ENCODE results near the gene IFNGR2.

The IFNGR2 gene

GRCh38 chr21:33418691-33419090 lies 15.5 kb downstream of the IFNGR2 start (continued):
- no peak for TF ChIP-seq INSM2 (tag by site-specific recombination; IDR thresholded peaks at IDR 0.05)
- TF ChIP-seq ZNF354C (tag by site-specific recombination; IDR thresholded peaks at IDR 0.05; ENCODE audit: borderline replicate concordance, low read depth) = no peak
- TF ChIP-seq, protein P1, sequence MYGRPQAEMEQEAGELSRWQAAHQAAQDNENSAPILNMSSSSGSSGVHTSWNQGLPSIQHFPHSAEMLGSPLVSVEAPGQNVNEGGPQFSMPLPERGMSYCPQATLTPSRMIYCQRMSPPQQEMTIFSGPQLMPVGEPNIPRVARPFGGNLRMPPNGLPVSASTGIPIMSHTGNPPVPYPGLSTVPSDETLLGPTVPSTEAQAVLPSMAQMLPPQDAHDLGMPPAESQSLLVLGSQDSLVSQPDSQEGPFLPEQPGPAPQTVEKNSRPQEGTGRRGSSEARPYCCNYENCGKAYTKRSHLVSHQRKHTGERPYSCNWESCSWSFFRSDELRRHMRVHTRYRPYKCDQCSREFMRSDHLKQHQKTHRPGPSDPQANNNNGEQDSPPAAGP (tag by site-specific recombination; IDR thresholded peaks at IDR 0.05) = no peak
- TF ChIP-seq ZSCAN30 (tag by site-specific recombination; IDR thresholded peaks at IDR 0.05) = no peak
- TF ChIP-seq ZNF843 (tag by site-specific recombination; IDR thresholded peaks at IDR 0.05) = no peak
- TF ChIP-seq HOXD13 (CRISPR knock-in tag; IDR thresholded peaks at IDR 0.05; ENCODE audit: borderline replicate concordance) = no peak
- TF ChIP-seq GLIS1 (tag by site-specific recombination; IDR thresholded peaks at IDR 0.05) = no peak
- no peak for TF ChIP-seq ZNF394 (tag by site-specific recombination; IDR thresholded peaks at IDR 0.05; ENCODE audit: borderline replicate concordance)

DNA sequence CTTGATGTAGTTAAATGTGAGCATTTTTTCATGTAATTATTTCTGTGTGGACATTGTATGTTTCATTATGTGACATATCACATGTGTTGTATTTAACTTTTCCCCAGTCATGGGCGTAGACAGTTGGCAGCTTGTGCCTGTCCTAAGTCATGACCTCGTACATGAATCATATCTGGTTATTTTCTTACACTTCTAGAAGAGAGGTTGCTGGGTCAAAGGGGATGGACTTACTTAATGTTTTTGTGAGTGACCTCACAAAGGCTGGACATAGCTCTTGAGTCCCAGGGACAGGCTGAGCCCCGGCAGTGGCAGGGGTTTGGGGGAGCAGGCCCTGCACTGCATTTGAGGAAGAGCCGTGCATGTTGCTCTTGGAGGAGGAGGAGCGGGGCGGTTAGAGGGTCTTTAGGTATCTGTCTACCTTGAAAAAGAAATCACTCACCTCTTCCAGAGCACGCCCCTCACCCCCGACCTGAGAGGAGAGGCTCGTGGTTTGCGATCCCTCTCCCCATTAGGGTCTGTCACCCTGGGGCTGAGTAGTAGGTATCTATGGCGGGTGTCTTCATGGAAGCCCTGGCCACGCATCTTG lies 16.4 kb downstream of the IFNGR2 start:
- no peak overlapping the region for H3K27ac ChIP-seq (ENCODE audit: extremely low read depth, low read depth, low read length)
- H3K9me3 ChIP-seq (ENCODE audit: control insufficient read depth, insufficient read depth, low read depth, low read length) = no peaks in the 10 kb centered on the region
- H3K4me1 ChIP-seq (ENCODE audit: control insufficient read depth, insufficient read depth, low read length) = no peaks in the 10 kb centered on the region
- no peak overlapping the region for H3K4me3 ChIP-seq (ENCODE audit: low read depth, low read length)
- H3K36me3 ChIP-seq (ENCODE audit: control insufficient read depth in 2 of 2, insufficient read depth in 1 of 2, low read length in 2 of 2) = peaks cover 37 to 60% of the 10 kb centered on the region in 2 experiments
- ChIA-PET POLR2A (no interaction called here), CTCF (no interaction called here)
- no peak for TF ChIP-seq ZNF239 (tag by site-specific recombination; IDR thresholded peaks at IDR 0.05)
- TF ChIP-seq MYNN (tag by site-specific recombination; IDR thresholded peaks at IDR 0.05; ENCODE audit: borderline replicate concordance) = no peak
- peak; percentile 18; the same call in 1 of the 2 replicates for TF ChIP-seq ZNF629 (tag by site-specific recombination; IDR thresholded peaks at IDR 0.05)
- TF ChIP-seq ZNF280D (tag by site-specific recombination; IDR thresholded peaks at IDR 0.05) = no peak

GRCh38 chr21:33421713-33422393 lies 18.6 kb downstream of the IFNGR2 start:
- Histone ChIP-seq H3K27ac (ENCODE audit: extremely low read depth, low read depth, low read length) (no peak overlapping the region), H3K36me3 (ENCODE audit: control insufficient read depth in 2 of 2, insufficient read depth in 1 of 2, low read length in 2 of 2) (peaks cover 36 to 60% of the 10 kb centered on the region in 2 experiments), H3K4me3 (ENCODE audit: low read depth, low read length) (no peak overlapping the region), H3K4me1 (ENCODE audit: control insufficient read depth, insufficient read depth, low read length) (no peaks in the 10 kb centered on the region), H3K9me3 (ENCODE audit: control insufficient read depth, insufficient read depth, low read depth, low read length) (no peaks in the 10 kb centered on the region)
- ChIA-PET CTCF (interaction anchor here (0.6 to 1.1 kb wide), 2 partner anchors 69 to 222 kb away, joined by 4 to 6 read pairs; no protein-coding TSS in a partner anchor), POLR2A (interaction anchor here (0.7 kb wide), 1 partner anchor 222 kb away, joined by 3 read pairs; no protein-coding TSS in a partner anchor)
- TF ChIP-seq ZNF530 (tag by site-specific recombination; IDR thresholded peaks at IDR 0.05; ENCODE audit: low read depth) (no peak), ZNF521 (tag by site-specific recombination; IDR thresholded peaks at IDR 0.05) (no peak), ZNF280C (tag by site-specific recombination; IDR thresholded peaks at IDR 0.05) (no peak), ZNF391 (tag by site-specific recombination; IDR thresholded peaks at IDR 0.05; ENCODE audit: borderline replicate concordance, low read depth) (no peak), ZNF658 (tag by site-specific recombination; IDR thresholded peaks at IDR 0.05) (no peak), HOXA7 (CRISPR knock-in tag; IDR thresholded peaks at IDR 0.05; ENCODE audit: borderline replicate concordance) (no peak), ZNF626 (tag by site-specific recombination; IDR thresholded peaks at IDR 0.05) (no peak), ZNF701 (tag by site-specific recombination; IDR thresholded peaks at IDR 0.05) (no peak)
